HepG2 (cell line): ENCODE measurements around the gene EPB41. TPM values are rescaled to one million over a fixed set of nuclear protein-coding genes. Genes with fewer than 3 reads are reported as not detected.

Experiments used
- CEBPZ ChIP-seq: IDR thresholded peaks from 2 replicates; pipeline ENCODE4 v1.6.1; 2012; ENCODE audit warnings: low read length, improper control_type of control experiment
- DPF2 ChIP-seq: sonication (generic); formaldehyde crosslinking; IDR thresholded peaks from 2 replicates; pipeline ENCODE4 v1.4.0; 2020; ENCODE audit warnings: mild to moderate bottlenecking, low read depth, missing genetic modification reagents, borderline replicate concordance
- FOXM1 ChIP-seq: sonication (generic); formaldehyde crosslinking; IDR thresholded peaks from 2 replicates; pipeline ENCODE4 v1.5.0; 2020; ENCODE audit warnings: missing genetic modification reagents
- LCORL ChIP-seq, 2 experiments: fragments of 450-650 bp in 1 of 2; sonication (generic) in 1 of 2; formaldehyde crosslinking in 1 of 2; IDR thresholded peaks; 2 replicates each; pipeline versions ENCODE4 v1.5.0 to v1.6.1; 2017 to 2020; ENCODE audit warnings: antibody characterized with exemption in 1 of 2, missing genetic modification reagents in 1 of 2
- NCOR1 ChIP-seq: fragments of 200-600 bp; sonication (generic); IDR thresholded peaks from 2 replicates; pipeline ENCODE4 v1.7.0; 2017; ENCODE audit warnings: antibody characterized with exemption, low read length, borderline replicate concordance
- RERE ChIP-seq: IDR thresholded peaks from 2 replicates; pipeline ENCODE4 v1.6.1; 2016; ENCODE audit warnings: low read depth, missing genetic modification reagents, missing compliant biosample characterization
- RXRB ChIP-seq: IDR thresholded peaks from 2 replicates; pipeline ENCODE4 v1.6.1; 2016; ENCODE audit warnings: borderline replicate concordance, missing genetic modification reagents, missing compliant biosample characterization
- SNAI1 ChIP-seq: sonication (generic); formaldehyde crosslinking; IDR thresholded peaks from 2 replicates; pipeline ENCODE4 v1.5.0; 2020; ENCODE audit warnings: mild to moderate bottlenecking, missing genetic modification reagents, borderline replicate concordance
- SSRP1 ChIP-seq: IDR thresholded peaks from 2 replicates; pipeline ENCODE4 v1.6.1; 2016; ENCODE audit warnings: control low read depth
- ZBTB46 ChIP-seq: sonication (generic); formaldehyde crosslinking; IDR thresholded peaks from 2 replicates; pipeline ENCODE4 v1.4.0; 2020; ENCODE audit warnings: mild to moderate bottlenecking, missing genetic modification reagents, borderline replicate concordance
- ZBTB49 ChIP-seq: sonication (generic); formaldehyde crosslinking; IDR thresholded peaks from 2 replicates; pipeline ENCODE4 v1.4.0; 2020; ENCODE audit warnings: missing genetic modification reagents, borderline replicate concordance
- ZBTB8A ChIP-seq: sonication (generic); formaldehyde crosslinking; IDR thresholded peaks from 2 replicates; pipeline ENCODE4 v1.4.0; 2020; ENCODE audit warnings: mild to moderate bottlenecking, low read depth, missing genetic modification reagents, borderline replicate concordance
- ZNF136 ChIP-seq: sonication (generic); formaldehyde crosslinking; IDR thresholded peaks from 2 replicates; pipeline ENCODE4 v1.8.1; 2022; ENCODE audit warnings: low read depth, mild to moderate bottlenecking, moderate library complexity, missing genetic modification reagents
- ZNF572 ChIP-seq: sonication (generic); formaldehyde crosslinking; IDR thresholded peaks from 2 replicates; pipeline ENCODE4 v1.5.1; 2020; ENCODE audit warnings: mild to moderate bottlenecking, missing genetic modification reagents
- ZNF605 ChIP-seq: sonication (generic); formaldehyde crosslinking; IDR thresholded peaks from 2 replicates; pipeline ENCODE4 v1.8.0; 2022; ENCODE audit warnings: mild to moderate bottlenecking, missing genetic modification reagents
- polyA plus RNA-seq, 8 experiments: library from polyadenylated mRNA; depleted of rRNA in 3 of 8; stranded (reverse) in 7 of 8; unstranded in 1 of 8; fragments of >200 nt; fragmentation: Illumina TruSeq in 4 of 8; extraction: Trizol in 4 of 8; gene quantifications; 2 replicates each; pipeline versions ENCODE4 v1.2.1 to v1.2.3, GENCODE V29; 2011 to 2016; ENCODE audit warnings: low read depth in 4 of 8, missing spikeins in 1 of 8, mixed read lengths in 1 of 8; ENCODE audit not compliant: insufficient read depth in 1 of 8
- total RNA-seq, 5 experiments: library from RNA; depleted of rRNA; stranded (reverse); fragments of >200 nt; fragmentation: Illumina TruSeq; extraction: Trizol; gene quantifications; 2 replicates each; pipeline ENCODE4 v1.2.3, GENCODE V29; 2016; ENCODE audit warnings: low read depth in 1 of 5

EPB41 gene
- total and polyA plus RNA-seq, 2 of the 13 experiments (the other 11 are each of a cell fraction or from before 2014, with no cell fraction given), result 34.5 to 46.7 TPM

- TF ChIP-seq ZBTB46 (CRISPR knock-in tag) (no peak), SNAI1 (CRISPR knock-in tag) (no peak), LCORL (IDR thresholded peaks at IDR 0.05) (no peak), LCORL (CRISPR knock-in tag; IDR thresholded peaks at IDR 0.05) (no peak), RERE (CRISPR knock-in tag) (no peak), ZNF605 (CRISPR knock-in tag) (no peak), ZNF572 (CRISPR knock-in tag) (no peak), ZBTB8A (CRISPR knock-in tag) (no peak), FOXM1 (CRISPR knock-in tag) (no peak), DPF2 (no peak), RXRB (no peak), ZBTB49 (CRISPR knock-in tag) (no peak), ZNF136 (no peak), NCOR1 (no peak), CEBPZ (no peak), SSRP1 (CRISPR knock-in tag) (no peak)
Measured at GRCh38 chr1:28914228-28915030, at the start of gene EPB41 (continued).
